Neural progenitor cell (in vitro differentiated cells): ENCODE data around the gene KCNQ1. TPM values are rescaled to one million over a fixed set of nuclear protein-coding genes. Genes with fewer than 3 reads are reported as not detected.

Experiments
- DNase-seq: peaks from one replicate; pipeline ENCODE4 v3.0.0-alpha.2; 2016; ENCODE audit warnings: low spot score
- H2AFZ ChIP-seq: fragments of 200-600 bp; sonication (generic); replicated peaks from 2 replicates; pipeline ENCODE4 v1.6.1; 2016; ENCODE audit warnings: antibody characterized with exemption
- H3F3A ChIP-seq: fragments of 200-600 bp; sonication (generic); 2 replicates; pipeline ENCODE4 v1.6.1; 2016; ENCODE audit warnings: antibody characterized with exemption, low read depth
- H3K27ac ChIP-seq: fragments of 200-600 bp; sonication (generic); 2 replicates; pipeline ENCODE4 v1.5.1; 2016; ENCODE audit warnings: mild to moderate bottlenecking
- H3K27me3 ChIP-seq: fragments of 200-600 bp; sonication (generic); 2 replicates; pipeline ENCODE4 v1.6.1; 2016; ENCODE audit warnings: mild to moderate bottlenecking, moderate library complexity
- H3K36me3 ChIP-seq: fragments of 200-600 bp; sonication (generic); 2 replicates; pipeline ENCODE4 v1.5.1; 2016
- H3K4me1 ChIP-seq: fragments of 200-600 bp; sonication (generic); 2 replicates; pipeline ENCODE4 v1.6.1; 2016; ENCODE audit warnings: mixed run types
- H3K4me2 ChIP-seq: fragments of 200-600 bp; sonication (generic); 2 replicates; pipeline ENCODE4 v1.6.1; 2016
- H3K4me3 ChIP-seq: fragments of 200-600 bp; sonication (generic); 2 replicates; pipeline ENCODE4 v1.5.1; 2016
- H3K79me2 ChIP-seq: fragments of 200-600 bp; sonication (generic); 2 replicates; pipeline ENCODE4 v1.6.1; 2016; ENCODE audit warnings: low read depth
- H3K9ac ChIP-seq: fragments of 200-600 bp; sonication (generic); 2 replicates; pipeline ENCODE4 v1.6.1; 2016
- H3K9me3 ChIP-seq: fragments of 200-600 bp; sonication (generic); 2 replicates; pipeline ENCODE4 v1.5.1; 2016; ENCODE audit warnings: low read depth
- H4K20me1 ChIP-seq: fragments of 200-600 bp; sonication (generic); 2 replicates; pipeline ENCODE4 v1.6.1; 2016; ENCODE audit warnings: low read depth
- H3K27ac Mint-ChIP-seq: 3 replicates; pipeline ENCODE4 v1.8.0; 2021; ENCODE audit warnings: mixed read lengths
- H3K27me3 Mint-ChIP-seq: 2 replicates; pipeline ENCODE4 v1.8.0; 2022; ENCODE audit warnings: low read depth, mild to moderate bottlenecking, inconsistent platforms, moderate library complexity, mixed read lengths; ENCODE audit not compliant: insufficient read depth
- H3K36me3 Mint-ChIP-seq: 3 replicates; pipeline ENCODE4 v1.8.0; 2021; ENCODE audit warnings: mixed read lengths
- H3K4me1 Mint-ChIP-seq: 3 replicates; pipeline ENCODE4 v1.8.0; 2021; ENCODE audit warnings: mixed read lengths
- H3K4me3 Mint-ChIP-seq: 3 replicates; pipeline ENCODE4 v1.8.0; 2021; ENCODE audit warnings: mild to moderate bottlenecking, moderate library complexity, mixed read lengths
- H3K9me3 Mint-ChIP-seq: 3 replicates; pipeline ENCODE4 v1.8.0; 2020; ENCODE audit warnings: mixed read lengths
- CTCF ChIP-seq: fragments of 200-600 bp; sonication (generic); IDR thresholded peaks from 2 replicates; pipeline ENCODE4 v1.5.1; 2017; ENCODE audit warnings: antibody characterized with exemption, mild to moderate bottlenecking
- EZH2 ChIP-seq: fragments of 200-600 bp; sonication (generic); IDR thresholded peaks from 2 replicates; pipeline ENCODE4 v1.6.1; 2017; ENCODE audit warnings: antibody characterized with exemption, mild to moderate bottlenecking, moderate library complexity
- EZH2phosphoT487 ChIP-seq: fragments of 200-600 bp; sonication (generic); IDR thresholded peaks from 2 replicates; pipeline ENCODE4 v1.6.1; 2017; ENCODE audit warnings: antibody characterized with exemption
- total RNA-seq: library from RNA; depleted of rRNA; stranded (reverse); fragments of >200 nt; gene quantifications from 2 replicates; pipeline ENCODE4 v1.2.3, GENCODE V29; 2015; ENCODE audit warnings: low replicate concordance

The KCNQ1 gene
- total RNA-seq, 1 donor from 2014 or later: 0.11 TPM

- TF ChIP-seq EZH2phosphoT487 (no peak), EZH2 (no peak), CTCF (no peak)
- no peak overlapping the region for H3K4me3 ChIP-seq
- H3K9me3 ChIP-seq: peaks cover 7% of the 10 kb centered on the region
- peaks cover 19% of the 10 kb centered on the region for H3K9me3 Mint-ChIP-seq
- H4K20me1 ChIP-seq: no peaks in the 10 kb centered on the region
- H3F3A ChIP-seq: peaks cover 7% of the 10 kb centered on the region
- no peak for DNase-seq
- no peak overlapping the region for H2AFZ ChIP-seq
- H3K9ac ChIP-seq: no peak overlapping the region
- H3K4me1 ChIP-seq: peaks cover 17% of the 10 kb centered on the region
- peaks cover 23% of the 10 kb centered on the region for H3K27me3 Mint-ChIP-seq
- H3K4me1 Mint-ChIP-seq: peaks cover 24% of the 10 kb centered on the region
- H3K27ac ChIP-seq: no peak overlapping the region
- H3K27ac Mint-ChIP-seq: no peak overlapping the region
- H3K27me3 ChIP-seq: peaks cover 22% of the 10 kb centered on the region
- H3K4me2 ChIP-seq: no peak overlapping the region
- no peaks in the 10 kb centered on the region for H3K36me3 ChIP-seq
- H3K79me2 ChIP-seq: no peaks in the 10 kb centered on the region
- no peak overlapping the region for H3K4me3 Mint-ChIP-seq
- no peaks in the 10 kb centered on the region for H3K36me3 Mint-ChIP-seq
These were observed 308.1 kb downstream of the KCNQ1 start for GRCh38 chr11:2752923-2753322.

GRCh38 chr11:2754008-2754407 is 309.2 kb downstream of the KCNQ1 start:
- H3K4me3 Mint-ChIP-seq: no peak overlapping the region
- Histone ChIP-seq H3K27me3 (peaks cover 22% of the 10 kb centered on the region), H3K9me3 (peaks cover 7% of the 10 kb centered on the region), H3K9ac (no peak overlapping the region), H2AFZ (no peak overlapping the region), H3K79me2 (no peaks in the 10 kb centered on the region), H3K4me2 (no peak overlapping the region), H3K27ac (no peak overlapping the region), H3K36me3 (no peaks in the 10 kb centered on the region), H3F3A (peaks cover 7% of the 10 kb centered on the region), H4K20me1 (no peaks in the 10 kb centered on the region), H3K4me3 (no peak overlapping the region), H3K4me1 (peaks cover 17% of the 10 kb centered on the region)
- peaks cover 29% of the 10 kb centered on the region for H3K9me3 Mint-ChIP-seq
- H3K27me3 Mint-ChIP-seq: peaks cover 22% of the 10 kb centered on the region
- no peak for TF ChIP-seq EZH2phosphoT487
- TF ChIP-seq CTCF: no peak
- TF ChIP-seq EZH2: no peak
- no peak overlapping the region for H3K27ac Mint-ChIP-seq
- H3K36me3 Mint-ChIP-seq: no peaks in the 10 kb centered on the region
- no peak for DNase-seq
- peaks cover 24% of the 10 kb centered on the region for H3K4me1 Mint-ChIP-seq

GRCh38 chr11:2755071-2755470 is 310.3 kb downstream of the KCNQ1 start:
- no peak overlapping the region for H3K27ac Mint-ChIP-seq
- Histone ChIP-seq H3K4me2 (no peak overlapping the region), H3K79me2 (no peaks in the 10 kb centered on the region), H3K27me3 (peaks cover 22% of the 10 kb centered on the region), H3F3A (peaks cover 5% of the 10 kb centered on the region), H3K36me3 (no peaks in the 10 kb centered on the region), H3K4me1 (peaks cover 14% of the 10 kb centered on the region), H3K9me3 (peaks cover 7% of the 10 kb centered on the region), H2AFZ (no peak overlapping the region), H3K4me3 (no peak overlapping the region), H3K9ac (no peak overlapping the region), H3K27ac (no peak overlapping the region), H4K20me1 (no peaks in the 10 kb centered on the region)
- DNase-seq: no peak
- peaks cover 22% of the 10 kb centered on the region for H3K27me3 Mint-ChIP-seq
- H3K4me1 Mint-ChIP-seq: peaks cover 24% of the 10 kb centered on the region
- peaks cover 29% of the 10 kb centered on the region for H3K9me3 Mint-ChIP-seq
- no peak for TF ChIP-seq CTCF
- H3K36me3 Mint-ChIP-seq: no peaks in the 10 kb centered on the region
- no peak overlapping the region for H3K4me3 Mint-ChIP-seq

- Mint-ChIP-seq H3K4me1 (peaks cover under 1% of the 10 kb centered on the region), H3K27me3 (peaks cover 11% of the 10 kb centered on the region)
- no peak for TF ChIP-seq EZH2
- no peak for TF ChIP-seq CTCF
- TF ChIP-seq EZH2phosphoT487: no peak
These were observed 313.9 kb downstream of the KCNQ1 start for GRCh38 chr11:2758751-2759150.

More at GRCh38 chr11:2758751-2759150, 313.9 kb downstream of the KCNQ1 start:
- no peak overlapping the region for H3K27ac ChIP-seq
- DNase-seq: no peak
- H3K36me3 Mint-ChIP-seq: no peaks in the 10 kb centered on the region
- no peak overlapping the region for H3K9ac ChIP-seq
- H3K9me3 ChIP-seq: peaks cover 7% of the 10 kb centered on the region
- no peaks in the 10 kb centered on the region for H3F3A ChIP-seq
- H3K9me3 Mint-ChIP-seq: peaks cover 25% of the 10 kb centered on the region
- H4K20me1 ChIP-seq: no peaks in the 10 kb centered on the region
- H3K36me3 ChIP-seq: no peaks in the 10 kb centered on the region
- no peaks in the 10 kb centered on the region for H3K79me2 ChIP-seq
- H3K4me3 ChIP-seq: no peak overlapping the region
- no peak overlapping the region for H3K4me3 Mint-ChIP-seq
- no peaks in the 10 kb centered on the region for H3K4me1 ChIP-seq
- H3K4me2 ChIP-seq: no peak overlapping the region
- no peak overlapping the region for H3K27ac Mint-ChIP-seq
- no peak overlapping the region for H2AFZ ChIP-seq
- H3K27me3 ChIP-seq: peaks cover 7% of the 10 kb centered on the region
